Measurements from ENCODE around the gene PCDHGA8. TPM values are rescaled to one million over a fixed set of nuclear protein-coding genes. Genes with fewer than 3 reads are reported as not detected.
"Not testable (repeated sequence)": the region's sequence is repeated elsewhere in the genome, so short reads cannot be mapped to it uniquely, and the experiment has no call there.

The PCDHGA8 gene
- total RNA-seq, 2 donors from 2014 or later, result 2.0 to 2.4 TPM

DNA sequence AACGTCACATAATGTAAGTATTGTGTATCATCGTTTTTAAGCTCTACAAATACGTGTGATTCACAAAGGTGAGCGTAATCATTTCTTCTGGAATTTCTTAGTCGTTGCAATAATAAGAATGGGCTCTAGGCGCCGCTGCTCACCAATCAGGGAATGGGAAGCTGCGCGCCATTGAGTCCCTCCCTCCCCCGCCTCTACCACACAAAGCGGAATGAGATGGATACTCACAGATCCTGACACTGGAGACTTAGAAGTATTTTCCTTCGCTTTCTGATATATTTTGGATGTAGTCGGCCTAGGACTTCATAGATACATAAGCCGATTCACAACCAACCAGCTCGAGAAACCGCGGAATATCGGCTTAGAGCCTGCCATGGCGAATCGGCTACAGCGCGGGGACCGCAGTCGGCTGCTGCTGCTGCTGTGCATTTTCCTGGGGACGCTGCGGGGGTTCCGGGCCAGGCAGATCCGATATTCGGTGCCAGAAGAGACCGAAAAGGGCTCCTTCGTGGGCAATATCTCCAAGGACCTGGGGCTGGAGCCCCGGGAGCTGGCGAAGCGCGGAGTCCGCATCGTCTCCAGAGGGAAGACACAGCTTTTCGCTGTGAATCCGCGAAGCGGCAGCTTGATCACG, 28.5 kb downstream of the PCDHGA8 start, which contains the start of gene PCDHGA11:
TSS of gene PCDHGA11 (plus strand) at position 197 of the 634 bp plus-strand sequence. CDS start at position 374, 177 bp downstream.
- peak; percentile 80 for DNase-seq (ENCODE audit: low spot score)
- intact Hi-C loops (cut with DNase I), result loop anchor here in 1 of 2 donors (10.0 kb wide), 1 partner anchor 104 kb away; no protein-coding TSS in a partner anchor

DNA sequence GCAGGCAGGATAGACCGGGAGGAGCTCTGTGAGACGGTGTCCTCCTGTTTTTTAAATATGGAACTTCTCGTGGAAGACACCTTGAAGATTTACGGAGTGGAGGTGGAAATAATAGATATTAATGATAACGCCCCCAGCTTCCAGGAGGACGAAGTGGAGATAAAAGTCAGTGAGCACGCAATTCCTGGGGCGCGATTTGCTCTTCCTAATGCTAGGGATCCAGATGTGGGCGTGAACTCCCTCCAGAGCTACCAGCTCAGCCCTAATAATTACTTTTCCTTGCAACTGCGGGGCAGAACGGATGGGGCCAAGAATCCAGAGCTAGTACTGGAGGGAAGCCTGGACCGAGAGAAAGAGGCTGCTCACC, 29.0 kb downstream of the PCDHGA8 start:
- no peak for DNase-seq (ENCODE audit: low spot score)
- intact Hi-C loops (cut with DNase I), result loop anchor here in 1 of 2 donors (10.0 kb wide), 1 partner anchor 103 kb away; no protein-coding TSS in a partner anchor

DNA sequence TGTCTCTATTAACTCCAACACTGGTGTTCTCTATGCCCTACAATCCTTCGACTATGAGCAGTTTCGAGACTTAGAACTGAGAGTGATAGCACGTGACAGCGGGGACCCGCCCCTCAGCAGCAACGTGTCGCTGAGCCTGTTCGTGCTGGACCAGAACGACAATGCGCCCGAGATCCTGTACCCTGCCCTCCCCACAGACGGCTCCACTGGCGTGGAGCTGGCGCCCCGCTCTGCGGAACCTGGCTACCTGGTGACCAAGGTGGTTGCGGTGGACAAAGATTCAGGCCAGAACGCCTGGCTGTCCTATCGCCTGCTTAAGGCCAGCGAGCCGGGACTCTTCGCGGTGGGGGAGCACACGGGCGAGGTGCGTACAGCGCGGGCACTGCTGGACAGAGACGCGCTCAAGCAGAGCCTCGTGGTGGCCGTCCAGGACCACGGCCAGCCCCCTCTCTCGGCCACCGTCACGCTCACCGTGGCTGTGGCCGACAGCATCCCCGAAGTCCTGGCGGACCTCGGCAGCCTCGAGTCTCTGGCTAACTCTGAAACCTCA, 30.4 kb downstream of the PCDHGA8 start:
- no peak for DNase-seq (ENCODE audit: low spot score)
- intact Hi-C loops (cut with DNase I), result loop anchor here in 1 of 2 donors (10.0 kb wide), 1 partner anchor 102 kb away; no protein-coding TSS in a partner anchor

DNA sequence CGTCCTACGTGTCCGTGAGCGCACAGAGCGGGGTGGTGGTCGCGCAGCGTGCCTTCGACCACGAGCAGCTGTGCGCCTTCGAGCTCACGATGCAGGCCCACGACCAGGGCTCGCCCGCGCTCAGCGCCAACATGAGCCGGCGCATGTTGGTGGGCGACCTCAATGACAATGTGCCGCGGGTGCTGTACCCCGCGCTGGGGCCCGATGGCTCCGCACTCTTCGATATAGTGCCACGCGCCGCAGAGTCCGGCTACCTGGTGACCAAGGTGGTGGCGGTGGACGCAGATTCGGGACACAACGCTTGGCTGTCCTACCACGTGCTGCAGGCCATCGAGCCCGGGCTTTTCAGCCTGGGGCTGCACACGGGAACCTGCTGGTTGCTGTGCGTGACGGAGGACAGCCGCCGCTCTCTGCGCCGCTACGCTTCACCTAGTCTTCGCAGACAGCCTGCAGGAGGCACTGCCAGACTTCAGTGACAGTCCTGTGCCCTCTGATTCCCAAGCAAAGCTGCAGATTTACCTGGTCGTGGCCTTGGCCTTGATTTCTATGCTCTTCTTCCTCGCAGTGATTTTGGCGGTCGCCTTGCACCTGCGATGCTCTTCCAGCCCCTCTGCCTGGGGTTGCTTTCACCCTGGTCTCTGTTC, 35.5 kb downstream of the PCDHGA8 start:
- no peak for DNase-seq (ENCODE audit: low spot score)
- intact Hi-C loops (cut with DNase I), result loop anchor here in 1 of 2 donors (10.0 kb wide), 1 partner anchor 97 kb away; no protein-coding TSS in a partner anchor

DNA sequence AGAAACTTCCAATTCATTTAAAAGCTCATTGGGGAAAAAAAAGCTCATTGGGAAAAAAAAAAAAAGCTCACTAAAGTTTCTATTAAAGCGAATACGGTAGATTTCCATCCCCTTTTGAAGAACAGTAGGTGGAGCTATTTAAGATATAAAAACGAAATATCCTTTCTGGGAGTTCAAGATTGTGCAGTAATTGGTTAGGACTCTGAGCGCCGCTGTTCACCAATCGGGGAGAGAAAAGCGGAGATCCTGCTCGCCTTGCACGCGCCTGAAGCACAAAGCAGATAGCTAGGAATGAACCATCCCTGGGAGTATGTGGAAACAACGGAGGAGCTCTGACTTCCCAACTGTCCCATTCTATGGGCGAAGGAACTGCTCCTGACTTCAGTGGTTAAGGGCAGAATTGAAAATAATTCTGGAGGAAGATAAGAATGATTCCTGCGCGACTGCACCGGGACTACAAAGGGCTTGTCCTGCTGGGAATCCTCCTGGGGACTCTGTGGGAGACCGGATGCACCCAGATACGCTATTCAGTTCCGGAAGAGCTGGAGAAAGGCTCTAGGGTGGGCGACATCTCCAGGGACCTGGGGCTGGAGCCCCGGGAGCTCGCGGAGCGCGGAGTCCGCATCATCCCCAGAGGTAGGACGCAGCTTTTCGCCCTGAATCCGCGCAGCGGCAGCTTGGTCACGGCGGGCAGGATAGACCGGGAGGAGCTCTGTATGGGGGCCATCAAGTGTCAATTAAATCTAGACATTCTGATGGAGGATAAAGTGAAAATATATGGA, 38.1 kb downstream of the PCDHGA8 start, which contains the start of gene PCDHGA12:
TSS of gene PCDHGA12 (plus strand) at position 176 of the 782 bp plus-strand sequence. CDS start at position 429, 253 bp downstream.
- intact Hi-C loops (cut with DNase I), result no loop called here
- DNase-seq (ENCODE audit: low spot score), result no peak

DNA sequence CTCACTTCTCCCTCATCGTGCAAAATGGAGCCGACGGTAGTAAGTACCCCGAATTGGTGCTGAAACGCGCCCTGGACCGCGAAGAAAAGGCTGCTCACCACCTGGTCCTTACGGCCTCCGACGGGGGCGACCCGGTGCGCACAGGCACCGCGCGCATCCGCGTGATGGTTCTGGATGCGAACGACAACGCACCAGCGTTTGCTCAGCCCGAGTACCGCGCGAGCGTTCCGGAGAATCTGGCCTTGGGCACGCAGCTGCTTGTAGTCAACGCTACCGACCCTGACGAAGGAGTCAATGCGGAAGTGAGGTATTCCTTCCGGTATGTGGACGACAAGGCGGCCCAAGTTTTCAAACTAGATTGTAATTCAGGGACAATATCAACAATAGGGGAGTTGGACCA, 38.9 kb downstream of the PCDHGA8 start:
- intact Hi-C loops (cut with DNase I), result no loop called here
- no peak for DNase-seq (ENCODE audit: low spot score)

DNA sequence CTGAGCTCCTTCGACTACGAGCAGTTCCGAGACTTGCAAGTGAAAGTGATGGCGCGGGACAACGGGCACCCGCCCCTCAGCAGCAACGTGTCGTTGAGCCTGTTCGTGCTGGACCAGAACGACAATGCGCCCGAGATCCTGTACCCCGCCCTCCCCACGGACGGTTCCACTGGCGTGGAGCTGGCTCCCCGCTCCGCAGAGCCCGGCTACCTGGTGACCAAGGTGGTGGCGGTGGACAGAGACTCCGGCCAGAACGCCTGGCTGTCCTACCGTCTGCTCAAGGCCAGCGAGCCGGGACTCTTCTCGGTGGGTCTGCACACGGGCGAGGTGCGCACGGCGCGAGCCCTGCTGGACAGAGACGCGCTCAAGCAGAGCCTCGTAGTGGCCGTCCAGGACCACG, 39.9 kb downstream of the PCDHGA8 start:
- intact Hi-C loops (cut with DNase I); DNase-seq (ENCODE audit: low spot score): not testable (repeated sequence)

DNA sequence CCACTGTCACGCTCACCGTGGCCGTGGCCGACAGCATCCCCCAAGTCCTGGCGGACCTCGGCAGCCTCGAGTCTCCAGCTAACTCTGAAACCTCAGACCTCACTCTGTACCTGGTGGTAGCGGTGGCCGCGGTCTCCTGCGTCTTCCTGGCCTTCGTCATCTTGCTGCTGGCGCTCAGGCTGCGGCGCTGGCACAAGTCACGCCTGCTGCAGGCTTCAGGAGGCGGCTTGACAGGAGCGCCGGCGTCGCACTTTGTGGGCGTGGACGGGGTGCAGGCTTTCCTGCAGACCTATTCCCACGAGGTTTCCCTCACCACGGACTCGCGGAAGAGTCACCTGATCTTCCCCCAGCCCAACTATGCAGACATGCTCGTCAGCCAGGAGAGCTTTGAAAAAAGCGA, 40.3 kb downstream of the PCDHGA8 start:
- intact Hi-C loops (cut with DNase I); DNase-seq (ENCODE audit: low spot score): not testable (repeated sequence)

DNA sequence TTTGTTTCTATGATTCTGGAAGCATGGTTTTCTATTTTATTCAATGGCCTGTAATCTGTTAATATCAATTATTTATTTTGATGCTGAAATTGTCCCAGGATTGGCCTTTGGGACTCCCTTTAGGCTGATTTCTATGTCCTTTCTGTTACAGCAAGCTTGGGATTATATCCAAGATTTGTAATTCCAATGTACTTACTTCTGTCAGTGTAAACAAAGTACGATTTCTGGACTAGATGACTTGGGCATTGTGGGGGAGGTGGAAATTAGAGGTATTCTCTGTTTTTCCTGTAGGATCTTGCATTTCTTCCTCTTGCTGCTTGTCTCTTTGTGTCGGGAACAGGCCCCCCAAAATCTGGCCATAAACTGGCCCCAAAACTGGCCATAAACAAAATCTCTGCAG, 41.6 kb downstream of the PCDHGA8 start:
- intact Hi-C loops (cut with DNase I), result no loop called here
- DNase-seq (ENCODE audit: low spot score), result no peak

DNA sequence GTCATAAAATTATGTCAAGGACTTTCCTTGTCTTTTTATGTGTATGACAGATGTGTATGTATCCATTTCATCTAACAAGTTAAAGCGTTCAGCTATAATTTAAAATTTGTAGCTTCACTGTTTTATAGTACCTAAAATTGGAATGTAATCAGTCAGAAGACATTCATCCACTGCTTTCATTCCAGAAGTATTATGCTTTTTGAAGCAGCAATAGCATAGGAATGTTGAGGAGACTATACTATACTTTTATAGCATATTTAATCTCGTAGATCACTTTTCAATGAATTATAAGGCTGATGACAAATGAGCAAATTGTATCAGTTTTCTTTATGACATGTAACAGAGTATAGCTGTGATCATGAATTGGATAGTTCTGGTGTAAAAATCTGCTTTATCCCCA, 44.8 kb downstream of the PCDHGA8 start:
- intact Hi-C loops (cut with DNase I), result no loop called here
- no peak for DNase-seq (ENCODE audit: low spot score)

DNA sequence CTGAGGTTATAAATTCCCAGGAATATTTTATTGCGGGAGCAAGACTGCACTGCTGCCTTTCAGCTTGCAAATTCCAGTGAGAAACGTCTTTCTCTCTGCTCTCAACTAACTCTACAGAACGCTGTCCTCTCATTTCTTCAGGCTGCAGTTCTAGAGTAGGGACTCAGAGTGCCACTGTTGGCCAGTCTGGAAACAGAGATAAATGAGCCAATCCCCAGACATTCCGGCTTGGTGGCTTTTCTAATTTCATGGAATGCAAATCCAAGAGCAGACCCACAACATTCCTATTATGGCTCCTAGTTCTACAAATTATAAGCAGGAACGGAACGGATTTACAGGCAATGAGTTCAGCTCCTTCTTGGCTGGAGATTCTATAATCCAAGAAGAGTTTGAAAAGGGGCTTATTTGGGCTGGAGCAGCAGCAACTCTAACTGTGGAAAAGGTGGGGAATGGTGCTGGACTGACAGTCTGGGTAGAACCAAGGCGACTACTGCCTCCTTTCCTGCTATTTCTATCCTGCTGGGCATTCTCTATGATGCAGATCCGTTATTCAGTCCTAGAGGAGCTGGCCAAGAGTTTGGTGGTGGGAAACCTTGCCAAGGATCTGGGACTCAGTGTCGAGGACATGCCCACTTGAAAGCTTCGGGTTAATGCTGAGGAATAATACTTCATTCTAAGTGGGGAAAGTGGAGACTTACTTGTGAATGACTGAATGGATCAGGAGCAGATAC, 47.1 kb downstream of the PCDHGA8 start:
- intact Hi-C loops (cut with DNase I), result no loop called here
- DNase-seq (ENCODE audit: low spot score), result no peak

DNA sequence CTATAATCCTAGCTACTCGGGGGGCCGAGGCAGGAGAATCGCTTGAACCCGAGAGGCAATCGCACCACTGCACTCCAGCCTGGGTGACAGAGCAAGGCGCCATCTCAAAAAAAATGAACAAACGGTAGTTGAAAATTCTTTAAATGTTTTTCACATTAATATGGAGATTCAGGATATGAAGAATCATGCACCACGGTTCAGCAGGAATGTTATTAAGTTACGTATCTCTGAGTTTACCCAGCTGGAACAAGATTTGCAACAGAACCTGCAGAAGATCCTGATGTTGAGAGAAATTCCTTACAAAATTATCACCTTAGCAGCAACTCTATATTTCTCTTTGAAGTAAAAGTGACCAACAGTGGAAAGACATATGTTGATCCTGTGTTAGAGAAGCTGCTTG, 47.9 kb downstream of the PCDHGA8 start:
- intact Hi-C loops (cut with DNase I), result no loop called here
- DNase-seq (ENCODE audit: low spot score), result no peak

DNA sequence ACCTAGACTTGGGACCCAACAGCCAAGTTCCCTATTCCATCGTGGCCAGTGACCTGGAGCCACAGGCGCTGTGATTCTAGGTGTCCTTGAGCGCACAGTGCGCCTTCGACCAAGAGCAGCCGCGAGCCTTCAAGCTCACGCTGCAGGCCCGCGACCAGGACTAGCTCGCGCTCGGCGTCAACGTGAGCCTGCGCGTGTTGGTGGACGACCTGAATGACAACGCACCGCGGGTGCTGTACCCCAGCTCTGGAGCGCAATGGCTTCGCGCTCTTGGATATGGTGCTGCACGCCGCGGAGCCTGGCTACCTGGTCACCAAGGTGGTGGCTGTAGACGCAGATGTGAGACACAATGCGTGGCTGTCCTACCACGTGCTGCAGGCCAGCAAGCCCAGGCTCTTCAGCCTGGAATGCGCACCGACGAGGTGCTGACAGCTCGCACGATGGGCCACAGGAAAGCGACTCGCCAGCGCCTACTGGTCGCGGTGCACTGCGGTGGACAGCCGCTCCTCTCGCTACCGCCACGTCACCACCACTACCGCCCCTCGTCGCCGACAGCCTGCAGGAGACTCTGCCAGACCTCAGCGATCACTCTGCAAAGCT, 49.2 kb downstream of the PCDHGA8 start:
- intact Hi-C loops (cut with DNase I), result no loop called here
- DNase-seq (ENCODE audit: low spot score), result no peak

Other genes with a start within 250 kb of the PCDHGA8 start
- gene PCDHB6, start 242.6 kb upstream of the PCDHGA8 start, total RNA-seq, result 1 to 10 TPM in 1 of 2 donors, under 1 TPM in 1; 0.95 to 1.6 TPM
- 1 to 10 TPM; 2.6 to 5.5 TPM for gene PCDHB7, start 220.0 kb upstream of the PCDHGA8 start, total RNA-seq
- gene PCDHB8, start 214.8 kb upstream of the PCDHGA8 start, total RNA-seq, result 1 to 10 TPM; 2.3 to 3.5 TPM
- gene PCDHB16, start 210.2 kb upstream of the PCDHGA8 start, total RNA-seq, result 1 to 10 TPM; 3.0 to 5.0 TPM
- gene PCDHB9, start 205.5 kb upstream of the PCDHGA8 start, total RNA-seq, result 1 to 10 TPM; 1.1 to 5.3 TPM
- 1 to 10 TPM; 2.6 to 3.8 TPM for gene PCDHB10, start 200.3 kb upstream of the PCDHGA8 start, total RNA-seq
- gene PCDHB11, start 193.0 kb upstream of the PCDHGA8 start, total RNA-seq, result 1 to 10 TPM; 3.6 to 4.0 TPM
- 1 to 10 TPM; 3.6 to 4.1 TPM for gene PCDHB12, start 183.9 kb upstream of the PCDHGA8 start, total RNA-seq
- gene PCDHB13, start 178.7 kb upstream of the PCDHGA8 start, total RNA-seq, result 1 to 10 TPM; 3.9 to 6.4 TPM
- 1 to 10 TPM; 5.0 to 8.7 TPM for gene PCDHB14, start 169.3 kb upstream of the PCDHGA8 start, total RNA-seq
- gene PCDHB15, start 147.2 kb upstream of the PCDHGA8 start, total RNA-seq, result 1 to 10 TPM; 3.8 to 4.4 TPM
- gene SLC25A2, start 88.6 kb upstream of the PCDHGA8 start, total RNA-seq, result under 1 TPM; 0.46 to 1.00 TPM
- gene TAF7, start 71.8 kb upstream of the PCDHGA8 start, total RNA-seq, result 10 to 100 TPM; 57.9 to 63.1 TPM
- gene PCDHGA1, start 62.1 kb upstream of the PCDHGA8 start, total RNA-seq, result under 1 TPM; 0.81 to 0.93 TPM
- 1 to 10 TPM; 3.7 to 7.4 TPM for gene PCDHGA2, start 53.9 kb upstream of the PCDHGA8 start, total RNA-seq
- gene PCDHGA3, start 48.8 kb upstream of the PCDHGA8 start, total RNA-seq, result 1 to 10 TPM; 2.0 to 3.0 TPM
- 1 to 10 TPM; 2.6 to 2.8 TPM for gene PCDHGB1, start 42.5 kb upstream of the PCDHGA8 start, total RNA-seq
- 1 to 10 TPM; 4.7 to 5.5 TPM for gene PCDHGA4, start 37.6 kb upstream of the PCDHGA8 start, total RNA-seq
- gene PCDHGB2, start 32.6 kb upstream of the PCDHGA8 start, total RNA-seq, result 1 to 10 TPM; 4.7 to 5.2 TPM
- 1 to 10 TPM; 3.9 to 5.2 TPM for gene PCDHGA5, start 28.5 kb upstream of the PCDHGA8 start, total RNA-seq
- 1 to 10 TPM; 4.9 to 5.0 TPM for gene PCDHGB3, start 22.4 kb upstream of the PCDHGA8 start, total RNA-seq
- 1 to 10 TPM; 6.6 to 7.9 TPM for gene PCDHGA6, start 18.7 kb upstream of the PCDHGA8 start, total RNA-seq
- 1 to 10 TPM; 4.0 to 4.3 TPM for gene PCDHGA7, start 9.9 kb upstream of the PCDHGA8 start, total RNA-seq
- gene PCDHGB4, start 4.9 kb upstream of the PCDHGA8 start, total RNA-seq, result 1 to 10 TPM; 4.8 to 5.7 TPM
- 1 to 10 TPM; 8.1 to 9.5 TPM for gene PCDHGB5, start 5.3 kb downstream of the PCDHGA8 start, total RNA-seq
- gene PCDHGA9, start 10.1 kb downstream of the PCDHGA8 start, total RNA-seq, result 1 to 10 TPM; 5.6 to 7.2 TPM
- gene PCDHGB6, start 15.4 kb downstream of the PCDHGA8 start, total RNA-seq, result 1 to 10 TPM; 6.7 to 8.5 TPM
- gene PCDHGA10, start 20.4 kb downstream of the PCDHGA8 start, total RNA-seq, result 1 to 10 TPM; 5.7 to 6.6 TPM
- gene PCDHGB7, start 25.0 kb downstream of the PCDHGA8 start, total RNA-seq, result 10 to 100 TPM; 12.2 to 17.1 TPM
- 1 to 10 TPM; 4.6 to 4.8 TPM for gene PCDHGA11, start 28.4 kb downstream of the PCDHGA8 start, total RNA-seq
- gene PCDHGA12, start 37.9 kb downstream of the PCDHGA8 start, total RNA-seq, result 10 to 100 TPM in 1 of 2 donors, 1 to 10 TPM in 1; 5.2 to 11.6 TPM
- gene PCDHGC3, start 83.3 kb downstream of the PCDHGA8 start, total RNA-seq, result 10 to 100 TPM; 71.1 to 90.6 TPM
- gene PCDHGC4, start 92.4 kb downstream of the PCDHGA8 start, total RNA-seq, result 1 to 10 TPM; 2.0 to 2.9 TPM
- 1 to 10 TPM; 2.3 to 2.6 TPM for gene PCDHGC5, start 96.4 kb downstream of the PCDHGA8 start, total RNA-seq
- 10 to 100 TPM; 52.3 to 83.8 TPM for gene DIAPH1, start 226.4 kb downstream of the PCDHGA8 start, total RNA-seq
- 10 to 100 TPM; 30.3 to 34.7 TPM for gene HDAC3, start 244.2 kb downstream of the PCDHGA8 start, total RNA-seq
- gene RELL2, start 244.4 kb downstream of the PCDHGA8 start, total RNA-seq, result 1 to 10 TPM; 2.5 to 3.0 TPM